Posterior vena cava (tissue), 2 donors: Measurements from ENCODE around the gene AP3S2. TPM values are rescaled to one million over a fixed set of nuclear protein-coding genes. Genes with fewer than 3 reads are reported as not detected.
"Not testable (repeated sequence)": the region's sequence is repeated elsewhere in the genome, so short reads cannot be mapped to it uniquely, and the experiment has no call there.

Source experiments
- DNase-seq: peaks from one replicate; pipeline ENCODE4 v3.0.0-alpha.2; 2020; ENCODE audit warnings: low spot score
- intact Hi-C, 2 donors: fragments of 100-400 bp; cut with DNase I; formaldehyde crosslinking; loops; one replicate each; pipeline versions ENCODE4 v1.14.1 to v1.14.2; 2022 to 2023
- total RNA-seq, 2 donors: library from RNA; stranded (reverse); fragmentation: NEBNext Ultra II Directional; extraction: Animal tissue kit (Norgen Biotek cat#: 25700); gene quantifications; one replicate each; pipeline ENCODE4 v1.2.1, GENCODE V29; 2021
- donor health status: DM: yes; HTN: yes; CAD: no.
- donor health status: DM: yes; HTN: yes; CAD: no.

Gene AP3S2
- total RNA-seq, 2 donors from 2014 or later = 28.7 to 31.5 TPM

DNA sequence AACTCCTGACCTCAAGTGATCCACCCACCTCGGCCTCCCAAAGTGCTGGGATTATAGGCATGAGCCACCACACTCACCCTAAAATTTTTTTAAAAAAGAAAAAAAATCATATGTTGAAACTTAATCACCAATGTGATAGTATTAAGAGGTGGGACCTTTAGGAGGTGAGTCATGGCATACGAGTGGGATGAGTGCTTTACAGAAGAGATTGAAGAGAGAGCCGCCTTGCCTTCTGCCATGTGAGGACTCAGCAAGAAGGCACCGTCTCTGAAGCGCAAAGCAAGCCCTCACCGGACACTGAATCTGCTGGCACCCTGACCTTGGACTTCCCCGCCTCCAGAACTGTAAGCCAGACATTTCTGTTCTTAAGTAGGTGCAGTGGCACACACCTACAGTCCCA, 13.5 kb upstream of the AP3S2 start:
- intact Hi-C loops = no loop called here

DNA sequence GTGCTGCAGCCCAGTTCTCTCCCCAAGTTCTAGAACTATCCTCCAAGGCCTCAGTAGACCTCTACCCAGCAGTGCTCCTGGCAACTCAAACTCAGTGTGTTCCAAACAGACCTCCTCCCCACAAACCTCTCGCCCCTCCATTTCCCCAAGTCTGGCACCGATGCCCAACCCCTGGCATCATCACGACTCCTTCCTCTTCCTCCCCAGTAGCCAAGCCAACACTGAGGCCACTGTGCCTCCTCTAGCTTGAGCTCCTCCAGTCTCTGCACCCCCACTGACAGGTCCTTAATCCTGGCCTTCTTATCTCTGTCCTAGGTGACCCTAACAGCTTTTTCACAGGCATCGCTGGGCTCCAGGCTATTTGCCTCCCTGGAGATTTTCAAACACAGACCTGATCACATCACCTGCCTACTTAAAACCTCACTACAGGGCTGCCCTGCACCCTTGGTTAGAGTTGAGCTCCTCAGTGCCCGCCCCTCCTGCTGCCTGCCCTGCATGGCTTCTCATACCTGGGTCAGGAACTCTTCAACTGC, 12.1 kb upstream of the AP3S2 start:
- no peak for DNase-seq
- intact Hi-C loops = no loop called here

More for the DNA sequence above, 13.5 kb upstream of the AP3S2 start:
- no peak for DNase-seq

DNA sequence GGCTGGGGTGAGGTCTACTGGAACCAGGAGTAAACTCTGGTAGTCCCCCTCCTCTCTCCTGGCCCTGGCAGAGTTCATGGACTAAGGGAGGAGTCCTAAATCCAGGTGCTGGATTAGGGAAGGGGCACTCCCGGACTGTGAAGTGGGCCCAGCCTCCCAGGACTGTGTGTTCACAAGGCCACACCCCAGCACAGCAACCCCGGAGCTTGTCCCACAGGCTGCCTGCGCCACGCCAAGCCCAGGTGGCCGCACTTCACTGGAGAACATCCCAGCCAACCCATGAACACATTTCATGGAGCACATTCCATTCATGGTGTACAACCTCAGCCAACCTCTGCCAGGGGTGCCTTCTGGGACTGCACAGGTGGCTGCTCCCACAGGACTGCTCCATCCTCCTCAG, 10.7 kb upstream of the AP3S2 start:
- intact Hi-C loops = loop anchor here in 1 of 2 donors (5.0 kb wide), 1 partner anchor 163 kb away; no protein-coding TSS in a partner anchor
- DNase-seq = no peak

DNA sequence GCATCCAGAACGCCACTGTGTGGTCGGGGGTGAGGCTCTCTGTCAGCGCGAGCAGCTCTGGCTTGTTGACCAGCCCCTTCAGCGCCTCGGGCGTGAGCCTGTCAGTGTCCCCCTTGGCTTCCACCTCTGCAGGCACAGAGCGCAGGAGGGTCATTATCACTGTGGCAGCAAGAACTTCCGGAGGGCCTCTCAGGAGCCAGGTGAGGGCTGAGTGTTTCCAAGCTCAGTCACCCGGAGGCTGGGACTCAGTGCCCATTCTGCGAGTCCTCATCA, 10.0 kb upstream of the AP3S2 start:
- no peak for DNase-seq
- intact Hi-C loops = loop anchor here in 1 of 2 donors (5.0 kb wide), 1 partner anchor 164 kb away; no protein-coding TSS in a partner anchor

DNA sequence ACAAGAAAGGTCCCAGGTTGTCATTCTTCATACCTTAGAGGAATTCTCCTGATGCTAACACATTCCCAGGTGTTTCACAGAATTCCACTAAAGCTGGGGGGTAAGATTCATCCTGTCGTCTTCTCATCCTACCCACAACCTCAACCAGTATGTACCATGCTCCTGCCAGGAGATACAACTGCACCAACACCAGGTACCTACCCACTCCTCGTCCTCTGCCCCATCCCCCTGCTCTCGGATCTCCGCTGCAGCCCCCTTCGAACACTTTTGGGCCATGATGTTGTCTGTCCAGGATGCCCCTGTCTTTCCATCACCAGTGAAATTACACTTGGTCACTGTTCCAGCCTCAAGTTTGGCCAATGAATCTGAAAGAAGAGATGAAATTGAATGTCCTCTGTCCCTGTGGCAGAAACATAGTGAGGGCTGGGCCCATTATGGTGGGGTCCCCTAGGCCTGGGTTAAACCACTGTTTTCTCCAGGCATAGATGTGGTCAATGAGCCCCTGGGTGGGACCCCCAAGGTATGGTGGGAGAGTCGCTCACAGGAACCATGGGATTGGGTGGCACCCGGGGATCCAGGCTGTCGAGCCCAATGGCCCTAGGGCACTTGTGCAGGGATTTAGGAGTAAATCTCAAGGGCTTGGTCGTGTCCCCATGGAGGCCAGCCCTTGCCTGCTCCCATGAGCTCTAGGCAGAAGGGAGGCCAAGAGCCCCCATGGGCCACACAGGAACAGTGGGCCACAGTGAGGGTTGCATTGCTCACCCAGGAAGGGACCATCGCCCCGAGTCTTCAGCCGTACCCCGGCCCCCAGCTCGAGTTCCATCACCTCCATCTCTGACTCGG, 9.4 kb upstream of the AP3S2 start:
- no peak for DNase-seq
- intact Hi-C loops = loop anchor here in 1 of 2 donors (5.0 kb wide), 1 partner anchor 164 kb away; no protein-coding TSS in a partner anchor

DNA sequence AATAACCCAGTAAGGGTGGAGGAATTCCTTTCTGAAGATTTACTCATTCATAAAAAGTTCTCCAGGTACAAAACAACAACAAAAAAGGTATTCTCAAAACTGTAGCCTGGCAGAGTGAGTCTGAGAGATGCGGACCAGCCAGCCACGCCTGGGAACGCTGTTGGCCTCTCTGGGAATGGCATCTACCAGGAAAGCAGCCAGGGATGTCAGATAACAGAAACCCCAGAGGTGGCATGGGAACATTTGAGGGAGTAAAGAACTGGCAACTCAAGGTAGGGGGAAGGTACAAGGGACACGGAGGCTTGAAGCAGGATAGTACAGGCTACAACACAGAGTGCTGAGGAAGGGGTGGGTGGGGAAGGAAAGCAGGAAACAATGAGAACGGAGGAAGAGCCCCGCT, 7.1 kb upstream of the AP3S2 start:
- DNase-seq = no peak
- intact Hi-C loops = loop anchor here in 1 of 2 donors (5.0 kb wide), 1 partner anchor 166 kb away; no protein-coding TSS in a partner anchor

DNA sequence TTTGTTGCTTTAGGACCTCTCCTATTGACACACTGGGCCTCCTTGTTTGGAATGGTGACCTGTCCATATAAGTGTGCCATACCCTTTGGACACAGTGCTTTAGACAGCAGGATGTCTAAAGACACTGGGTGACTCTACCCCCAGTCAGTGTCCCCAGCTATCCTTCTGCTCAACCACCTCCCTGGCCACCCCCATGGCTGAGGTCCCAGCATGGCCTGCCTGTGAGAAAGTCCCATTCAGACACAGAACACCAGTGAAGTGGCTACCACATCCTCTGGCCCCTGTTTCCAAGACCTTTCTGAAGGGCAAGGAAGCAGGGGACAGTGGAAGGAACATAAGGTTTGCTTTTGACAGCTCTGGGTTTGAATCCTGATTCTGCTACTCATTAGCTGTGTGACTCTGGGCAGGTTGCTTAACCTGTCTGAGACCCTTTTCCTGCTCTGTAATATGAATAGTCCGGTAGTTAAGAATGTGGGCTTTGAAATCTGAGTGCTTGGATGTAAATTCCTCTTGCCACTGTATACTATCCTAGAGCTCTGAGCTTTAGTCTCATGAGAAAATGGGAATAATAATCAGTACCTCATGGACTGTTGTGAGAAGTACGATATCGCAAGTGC, 6.3 kb upstream of the AP3S2 start:
- intact Hi-C loops = loop anchor here in 1 of 2 donors (5.0 kb wide), 1 partner anchor 167 kb away; no protein-coding TSS in a partner anchor
- DNase-seq = no peak

DNA sequence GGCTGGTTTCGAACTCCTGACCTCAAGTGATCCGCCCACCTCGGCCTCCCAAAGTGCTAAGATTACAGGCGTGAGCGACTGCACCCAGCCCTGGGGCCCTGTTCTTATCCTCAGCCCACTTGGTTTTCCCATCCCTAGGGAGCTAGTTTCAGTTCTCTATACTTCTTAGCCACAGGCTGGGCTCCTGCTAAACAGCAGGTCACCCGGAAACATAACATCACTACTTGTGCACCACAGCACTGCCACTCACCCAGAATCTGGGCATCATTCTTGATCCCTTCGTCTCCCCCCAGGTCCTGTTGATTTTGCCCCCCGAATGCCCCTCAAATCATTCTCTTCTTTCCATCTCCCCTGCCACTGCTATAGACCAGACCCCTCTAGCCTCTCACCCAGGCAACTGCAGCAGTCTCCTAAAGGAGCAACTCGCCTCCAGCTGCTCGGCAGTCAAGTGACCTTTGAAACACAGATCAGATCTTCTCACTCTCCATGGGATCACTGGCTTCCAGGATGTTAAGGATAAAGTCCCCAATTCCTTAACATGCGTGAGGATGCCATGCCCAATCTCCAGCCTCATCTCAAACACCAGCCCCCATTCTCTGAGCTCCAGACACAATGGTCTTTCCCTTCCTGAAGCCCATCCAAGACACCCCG, 5.6 kb upstream of the AP3S2 start:
- no peak for DNase-seq
- intact Hi-C loops = no loop called here

DNA sequence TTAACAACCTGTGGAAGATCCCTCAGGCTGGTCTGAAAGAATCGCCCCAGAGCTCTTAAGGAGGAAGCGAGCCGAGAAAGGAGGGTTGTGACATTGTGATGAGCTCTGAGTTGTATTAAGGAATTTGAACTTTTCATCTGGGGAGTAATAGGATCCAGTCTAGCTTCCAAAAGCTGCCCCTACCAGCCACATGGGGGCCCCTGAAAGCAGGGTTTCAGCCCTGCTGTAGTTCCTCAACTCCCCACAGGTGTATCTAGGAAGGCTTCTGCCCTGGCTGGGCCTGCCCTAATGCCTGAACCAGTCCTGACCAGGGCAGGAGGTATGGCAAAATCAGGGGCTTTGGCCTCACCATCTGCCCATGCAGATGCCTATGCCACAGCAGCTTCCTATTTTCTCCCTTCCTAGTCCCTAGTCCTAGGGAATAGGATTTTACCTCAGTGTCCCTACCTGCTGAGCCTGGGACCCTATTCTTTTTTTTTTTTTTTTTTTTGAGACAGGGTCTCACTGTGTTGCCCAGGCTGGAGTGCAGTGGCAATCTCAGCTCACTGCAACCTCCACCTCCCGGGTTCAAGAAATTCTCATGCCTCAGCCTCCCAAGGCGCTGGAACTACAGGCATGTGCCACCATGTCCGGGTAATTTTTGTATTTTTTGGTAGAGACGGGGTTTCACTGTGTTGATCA, 5.0 kb upstream of the AP3S2 start:
- no peak for DNase-seq
- intact Hi-C loops = no loop called here

DNA sequence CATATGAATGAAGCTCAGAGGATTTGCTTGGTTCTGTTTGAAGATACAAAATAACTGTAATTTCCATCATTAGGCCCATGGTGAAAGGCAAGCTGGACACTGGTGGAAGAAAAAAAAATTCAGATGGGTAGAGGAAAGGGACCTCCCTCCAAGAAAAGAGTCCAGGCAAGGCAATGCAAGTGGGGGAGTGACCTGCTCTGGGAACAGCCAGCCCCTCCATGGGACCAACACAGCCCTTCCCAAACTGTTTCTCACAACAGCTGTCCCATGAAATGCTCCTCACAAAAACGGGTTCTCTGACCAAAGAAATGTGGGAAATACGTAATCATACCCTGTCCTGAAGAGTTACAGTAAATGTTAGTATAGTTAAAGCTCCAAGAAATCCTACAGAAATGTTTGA, 4.4 kb upstream of the AP3S2 start:
- intact Hi-C loops = no loop called here
- DNase-seq = no peak

DNA sequence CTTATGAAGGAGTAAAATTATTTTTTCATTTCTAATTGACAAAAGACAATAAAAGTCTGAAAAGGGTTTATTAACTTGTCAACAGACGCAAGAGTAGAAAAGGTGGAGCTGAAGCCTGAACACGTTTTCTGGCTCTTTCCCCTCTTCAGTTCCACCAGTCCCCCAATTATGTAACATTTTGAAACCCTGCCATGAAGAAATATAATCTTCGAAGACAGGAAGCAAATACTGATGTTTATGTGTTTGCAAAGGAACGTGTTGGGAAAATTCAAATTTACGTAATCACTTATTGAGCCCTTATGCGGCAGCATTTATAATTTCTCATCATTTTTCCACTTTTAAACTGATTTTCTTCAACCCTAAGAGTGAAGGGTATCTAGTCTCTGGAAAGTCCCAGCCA, 767 bp downstream of the AP3S2 start:
- intact Hi-C loops = no loop called here
- no peak for DNase-seq

DNA sequence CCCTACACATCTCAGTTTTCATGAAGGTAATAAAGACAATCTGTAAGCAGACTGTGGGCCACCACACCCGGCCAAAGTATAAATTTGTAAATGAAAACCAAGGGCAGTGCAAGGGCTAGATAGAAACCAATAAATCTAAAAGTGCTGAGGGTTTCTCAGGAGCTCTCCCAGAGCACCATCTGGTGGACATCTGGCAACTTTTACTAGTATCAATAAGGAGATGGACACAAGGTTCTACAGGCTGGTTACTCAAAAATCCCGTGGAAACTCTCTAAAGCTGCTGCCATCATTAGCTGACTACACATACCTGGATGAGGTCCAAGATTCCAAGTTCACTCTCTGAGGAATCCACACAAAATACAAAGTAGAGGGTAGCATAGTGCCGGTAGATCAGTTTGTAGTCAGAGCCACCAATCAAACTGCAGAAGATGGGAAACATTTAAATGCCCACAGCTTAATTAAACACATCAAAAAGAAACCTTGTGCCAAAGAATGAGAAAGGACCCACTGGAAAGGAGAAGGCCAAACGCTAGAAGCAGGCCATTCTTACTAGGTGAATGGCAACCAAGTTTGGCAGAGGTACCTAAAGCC, 5.5 kb downstream of the AP3S2 start:
- intact Hi-C loops = no loop called here
- no peak for DNase-seq

DNA sequence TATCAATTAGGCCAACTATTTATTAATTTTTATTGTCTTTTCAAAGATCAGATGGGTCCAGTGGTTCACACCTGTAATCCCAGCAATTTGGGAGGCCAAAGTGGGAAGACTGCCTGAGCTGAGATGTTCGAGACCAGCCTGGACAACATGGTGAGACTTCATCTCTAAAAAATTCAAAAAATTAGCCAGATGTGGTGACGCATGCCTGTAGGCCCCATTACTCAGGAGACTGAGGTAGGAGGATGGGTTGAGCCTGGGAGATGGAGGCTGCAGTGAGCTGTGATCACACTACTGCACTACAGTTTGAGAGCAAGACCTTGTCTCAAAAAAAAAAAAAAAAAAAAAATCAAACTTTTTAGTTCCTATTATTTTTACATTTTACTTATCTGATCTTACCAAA, 8.2 kb downstream of the AP3S2 start:
- no peak for DNase-seq
- intact Hi-C loops = no loop called here

DNA sequence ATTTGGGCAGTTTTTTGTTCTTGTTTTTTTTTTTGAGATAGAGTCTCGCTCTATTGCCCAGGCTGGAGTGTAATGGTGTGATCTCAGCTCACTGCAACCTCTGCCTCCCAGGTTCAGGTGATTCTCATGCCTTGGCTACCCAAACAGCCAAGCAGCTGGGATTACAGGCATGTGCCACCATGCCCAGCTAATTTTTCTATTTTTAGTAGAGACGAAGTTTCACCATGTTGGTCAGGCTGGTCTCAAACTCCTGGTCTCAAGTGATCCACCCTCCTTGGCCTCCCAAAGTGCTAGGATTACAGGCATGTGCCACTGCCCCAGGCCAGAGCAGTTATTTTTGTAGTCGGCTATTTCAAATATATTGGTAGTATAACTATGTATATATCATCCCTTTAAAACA, 8.6 kb downstream of the AP3S2 start:
- intact Hi-C loops, DNase-seq: not testable (repeated sequence)

DNA sequence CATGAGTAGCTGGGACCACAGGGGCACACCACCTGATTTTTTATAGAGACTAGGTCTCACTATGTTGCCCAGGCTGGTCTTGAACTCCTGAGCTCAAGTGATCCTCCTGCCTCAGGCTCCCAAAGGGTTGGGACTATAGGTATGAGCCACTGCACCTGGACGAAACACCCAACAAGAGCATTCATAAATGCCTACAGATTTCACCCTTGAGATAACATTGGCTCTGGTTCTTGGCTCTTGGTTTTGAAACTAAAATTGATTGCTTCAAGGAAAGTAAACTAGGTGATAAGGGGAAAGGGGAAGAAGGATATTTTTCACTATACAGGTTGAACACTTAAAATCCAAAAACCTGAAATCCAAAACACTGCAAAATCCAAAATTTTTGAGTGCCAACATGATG, 10.3 kb downstream of the AP3S2 start:
- no peak for DNase-seq
- intact Hi-C loops = no loop called here

DNA sequence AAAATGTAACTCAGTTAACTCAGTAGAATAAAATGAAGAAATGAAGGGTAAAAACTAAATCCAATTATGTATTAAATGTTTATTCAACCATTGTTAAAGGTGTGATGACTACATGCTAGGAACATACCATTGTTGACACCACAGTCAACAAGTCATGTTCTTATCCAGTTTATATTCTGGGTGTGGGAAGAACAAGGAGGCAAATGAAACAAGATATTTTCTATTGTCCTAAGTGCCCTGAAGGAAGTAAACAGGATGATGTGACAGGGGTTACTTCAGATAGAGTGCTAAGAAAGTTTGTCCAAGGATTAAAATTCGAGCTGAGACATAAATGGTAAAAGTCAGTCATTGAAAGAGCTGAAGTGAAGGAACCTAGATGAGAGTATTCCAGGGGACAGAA, 13.1 kb downstream of the AP3S2 start:
- intact Hi-C loops = no loop called here
- DNase-seq = no peak

DNA sequence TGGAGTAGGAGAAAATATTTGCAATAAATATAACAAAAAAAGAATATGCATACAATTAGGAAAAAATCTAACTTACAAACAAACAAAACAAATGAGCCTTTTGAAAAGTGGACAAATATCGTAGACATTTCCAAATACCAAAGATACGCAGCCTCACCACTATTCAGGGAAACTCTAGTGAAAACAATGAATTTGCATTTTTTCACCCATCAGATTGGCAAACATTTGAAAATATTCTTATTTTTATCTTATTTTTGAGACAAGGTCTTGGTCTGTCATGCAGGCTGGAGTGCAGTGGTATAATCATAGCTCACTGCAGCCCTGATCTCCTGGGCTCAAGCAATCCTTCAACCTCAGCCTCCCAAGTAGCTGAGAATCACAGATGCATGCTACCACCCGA, 15.5 kb downstream of the AP3S2 start:
- intact Hi-C loops = no loop called here
- no peak for DNase-seq

DNA sequence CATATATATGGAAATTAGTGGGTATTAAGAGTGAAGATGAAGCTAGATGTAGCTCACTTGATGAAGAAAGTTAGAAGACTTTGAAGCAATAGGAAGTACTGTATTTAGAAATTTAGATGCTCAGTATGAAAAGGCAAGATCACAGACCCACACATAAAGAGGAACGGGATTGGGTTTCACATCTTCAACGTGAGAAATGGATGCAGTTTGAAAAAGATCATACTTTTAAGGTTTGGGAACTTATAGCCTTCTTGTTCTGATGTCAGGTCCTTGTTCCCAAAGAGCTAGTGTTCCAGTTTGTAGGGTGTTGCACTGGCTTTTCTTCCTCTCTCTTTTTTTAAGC, 16.7 kb downstream of the AP3S2 start:
- no peak for DNase-seq
- intact Hi-C loops = no loop called here

DNA sequence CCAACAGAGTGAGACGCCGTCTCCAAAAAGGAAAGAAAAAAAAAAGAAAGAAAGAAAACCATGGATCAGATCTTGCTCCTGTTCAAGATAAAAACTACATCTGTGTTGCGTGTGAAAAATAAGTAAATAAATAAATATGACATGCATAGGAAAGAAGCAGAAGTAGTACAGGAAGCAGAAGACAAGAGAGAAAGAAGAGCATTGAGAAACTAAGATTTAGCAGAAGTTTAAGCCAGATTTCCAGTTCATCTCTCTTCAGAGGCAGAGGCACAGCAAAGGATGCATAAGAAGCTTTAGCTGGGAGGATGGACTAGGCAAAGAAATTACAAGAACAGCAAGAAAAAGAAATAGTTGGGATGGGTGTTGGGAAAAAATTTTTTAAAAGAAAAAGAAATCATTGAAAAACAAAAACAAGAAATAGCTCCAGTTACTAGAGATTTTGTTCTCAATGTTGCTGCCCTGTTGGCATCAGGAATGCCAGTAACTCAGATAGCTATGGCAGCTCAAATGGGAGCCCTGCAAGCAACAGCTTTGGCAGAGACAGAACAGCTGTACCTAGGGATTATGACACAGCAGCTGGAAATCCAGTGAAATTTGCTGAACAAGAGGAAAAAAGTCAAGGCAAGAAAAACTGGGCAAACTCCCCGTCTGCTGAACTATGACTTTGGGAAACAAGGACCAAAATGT, 17.3 kb downstream of the AP3S2 start:
- DNase-seq = no peak
- intact Hi-C loops = no loop called here
